HepG2 (cell line): Measurements from ENCODE around the gene TMEM198. TPM values are rescaled to one million over a fixed set of nuclear protein-coding genes. Genes with fewer than 3 reads are reported as not detected.

ENCODE experiments used
- CBX5 ChIP-seq: sonication (generic); formaldehyde crosslinking; IDR thresholded peaks from 2 replicates; pipeline ENCODE4 v1.4.0; 2020; ENCODE audit warnings: missing genetic modification reagents, borderline replicate concordance
- GATAD2A ChIP-seq: IDR thresholded peaks from 2 replicates; pipeline ENCODE4 v1.6.1; 2016
- HNRNPK ChIP-seq: fragments of 200-400 bp; formaldehyde crosslinking; IDR thresholded peaks from 2 replicates; pipeline ENCODE4 v1.6.1; 2018; ENCODE audit warnings: low read length, low read depth, moderate library complexity, mild to moderate bottlenecking; ENCODE audit not compliant: poor library complexity, severe bottlenecking
- MLXIP ChIP-seq: sonication (generic); formaldehyde crosslinking; IDR thresholded peaks from 2 replicates; pipeline ENCODE4 v1.9.0; 2021; ENCODE audit warnings: missing genetic modification reagents, borderline replicate concordance
- POLR2AphosphoS5 ChIP-seq: IDR thresholded peaks from 2 replicates; pipeline ENCODE4 v1.6.1; 2012; ENCODE audit warnings: low read depth, low read length
- SRF ChIP-seq: IDR thresholded peaks from 2 replicates; pipeline ENCODE4 v1.6.1; 2011; ENCODE audit warnings: mild to moderate bottlenecking, low read depth, low read length, moderate library complexity
- SRSF4 ChIP-seq: fragments of 200-400 bp; formaldehyde crosslinking; IDR thresholded peaks from one replicate; pipeline ENCODE4 v1.6.1; 2018; ENCODE audit warnings: mild to moderate bottlenecking, low read depth, low read length, moderate library complexity; ENCODE audit not compliant: poor library complexity, severe bottlenecking
- SRY ChIP-seq: sonication (generic); formaldehyde crosslinking; IDR thresholded peaks from 2 replicates; pipeline ENCODE4 v1.8.0; 2022; ENCODE audit warnings: mild to moderate bottlenecking, missing genetic modification reagents
- STAG1 ChIP-seq: sonication (generic); formaldehyde crosslinking; IDR thresholded peaks from 2 replicates; pipeline ENCODE4 v1.4.0; 2020; ENCODE audit warnings: missing genetic modification reagents
- ZBTB33 ChIP-seq: sonication (generic); formaldehyde crosslinking; IDR thresholded peaks from 2 replicates; pipeline ENCODE4 v1.4.0; 2020; ENCODE audit warnings: missing genetic modification reagents
- ZNF138 ChIP-seq: sonication (generic); formaldehyde crosslinking; IDR thresholded peaks from 2 replicates; pipeline ENCODE4 v1.5.0; 2020; ENCODE audit warnings: mild to moderate bottlenecking, low read depth, missing genetic modification reagents
- ZNF367 ChIP-seq: sonication (generic); formaldehyde crosslinking; IDR thresholded peaks from 2 replicates; pipeline ENCODE4 v1.4.0; 2020; ENCODE audit warnings: missing genetic modification reagents, borderline replicate concordance
- ZNF572 ChIP-seq: sonication (generic); formaldehyde crosslinking; IDR thresholded peaks from 2 replicates; pipeline ENCODE4 v1.5.1; 2020; ENCODE audit warnings: mild to moderate bottlenecking, missing genetic modification reagents
- polyA plus RNA-seq, 8 experiments: library from polyadenylated mRNA; depleted of rRNA in 3 of 8; stranded (reverse) in 7 of 8; unstranded in 1 of 8; fragments of >200 nt; fragmentation: Illumina TruSeq in 4 of 8; extraction: Trizol in 4 of 8; gene quantifications; 2 replicates each; pipeline versions ENCODE4 v1.2.1 to v1.2.3, GENCODE V29; 2011 to 2016; ENCODE audit warnings: low read depth in 4 of 8, missing spikeins in 1 of 8, mixed read lengths in 1 of 8; ENCODE audit not compliant: insufficient read depth in 1 of 8
- total RNA-seq, 5 experiments: library from RNA; depleted of rRNA; stranded (reverse); fragments of >200 nt; fragmentation: Illumina TruSeq; extraction: Trizol; gene quantifications; 2 replicates each; pipeline ENCODE4 v1.2.3, GENCODE V29; 2016; ENCODE audit warnings: low read depth in 1 of 5
- TF ChIP-seq, protein P1 (sequence below), 2 experiments: sonication (generic) in 1 of 2; formaldehyde crosslinking in 1 of 2; IDR thresholded peaks; 2 replicates each; pipeline versions ENCODE4 v1.4.0 to v1.6.1; 2018 to 2020; ENCODE audit warnings: missing genetic modification reagents in 2 of 2, borderline replicate concordance in 1 of 2, low read depth in 1 of 2, mild to moderate bottlenecking in 1 of 2, missing biosample characterization in 1 of 2
- TF ChIP-seq, protein P2 (sequence below): sonication (generic); formaldehyde crosslinking; IDR thresholded peaks from 2 replicates; pipeline ENCODE4 v1.8.1; 2023; ENCODE audit warnings: mild to moderate bottlenecking, missing genetic modification reagents
- TF ChIP-seq, protein P3 (sequence below): sonication (generic); formaldehyde crosslinking; IDR thresholded peaks from 2 replicates; pipeline ENCODE4 v1.8.0; 2023; ENCODE audit warnings: mild to moderate bottlenecking, missing genetic modification reagents
- TF ChIP-seq, protein P4 (sequence below): sonication (generic); formaldehyde crosslinking; IDR thresholded peaks from 2 replicates; pipeline ENCODE4 v1.4.0; 2020; ENCODE audit warnings: missing genetic modification reagents; ENCODE audit errors: not compliant biosample characterization

The TMEM198 gene
- total and polyA plus RNA-seq, 2 of the 13 experiments (the other 11 are each of a cell fraction or from before 2014, with no cell fraction given) = 17.3 to 23.5 TPM

GRCh38 chr2:219560037-219560892, 16.4 kb downstream of the TMEM198 start (continued):
- TF ChIP-seq, protein P1, sequence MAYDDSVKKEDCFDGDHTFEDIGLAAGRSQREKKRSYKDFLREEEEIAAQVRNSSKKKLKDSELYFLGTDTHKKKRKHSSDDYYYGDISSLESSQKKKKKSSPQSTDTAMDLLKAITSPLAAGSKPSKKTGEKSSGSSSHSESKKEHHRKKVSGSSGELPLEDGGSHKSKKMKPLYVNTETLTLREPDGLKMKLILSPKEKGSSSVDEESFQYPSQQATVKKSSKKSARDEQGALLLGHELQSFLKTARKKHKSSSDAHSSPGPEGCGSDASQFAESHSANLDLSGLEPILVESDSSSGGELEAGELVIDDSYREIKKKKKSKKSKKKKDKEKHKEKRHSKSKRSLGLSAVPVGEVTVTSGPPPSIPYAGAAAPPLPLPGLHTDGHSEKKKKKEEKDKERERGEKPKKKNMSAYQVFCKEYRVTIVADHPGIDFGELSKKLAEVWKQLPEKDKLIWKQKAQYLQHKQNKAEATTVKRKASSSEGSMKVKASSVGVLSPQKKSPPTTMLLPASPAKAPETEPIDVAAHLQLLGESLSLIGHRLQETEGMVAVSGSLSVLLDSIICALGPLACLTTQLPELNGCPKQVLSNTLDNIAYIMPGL (CRISPR knock-in tag; IDR thresholded peaks at IDR 0.05; ENCODE audit: borderline replicate concordance in 1 of 2, low read depth in 1 of 2) = no peak
- TF ChIP-seq GATAD2A (CRISPR knock-in tag) (no peak), CBX5 (CRISPR knock-in tag) (no peak), HNRNPK (no peak), SRF (peak; percentile 66; the same call in 1 of the 2 replicates), STAG1 (CRISPR knock-in tag) (peak; percentile 31; the same call in 1 of the 2 replicates), SRY (no peak), ZNF572 (CRISPR knock-in tag) (no peak), MLXIP (no peak), ZNF138 (CRISPR knock-in tag) (no peak), ZBTB33 (no peak), ZNF367 (CRISPR knock-in tag) (no peak), POLR2AphosphoS5 (peak; percentile 51; the same call in 1 of the 2 replicates), SRSF4 (no peak)
- TF ChIP-seq, protein P2, sequence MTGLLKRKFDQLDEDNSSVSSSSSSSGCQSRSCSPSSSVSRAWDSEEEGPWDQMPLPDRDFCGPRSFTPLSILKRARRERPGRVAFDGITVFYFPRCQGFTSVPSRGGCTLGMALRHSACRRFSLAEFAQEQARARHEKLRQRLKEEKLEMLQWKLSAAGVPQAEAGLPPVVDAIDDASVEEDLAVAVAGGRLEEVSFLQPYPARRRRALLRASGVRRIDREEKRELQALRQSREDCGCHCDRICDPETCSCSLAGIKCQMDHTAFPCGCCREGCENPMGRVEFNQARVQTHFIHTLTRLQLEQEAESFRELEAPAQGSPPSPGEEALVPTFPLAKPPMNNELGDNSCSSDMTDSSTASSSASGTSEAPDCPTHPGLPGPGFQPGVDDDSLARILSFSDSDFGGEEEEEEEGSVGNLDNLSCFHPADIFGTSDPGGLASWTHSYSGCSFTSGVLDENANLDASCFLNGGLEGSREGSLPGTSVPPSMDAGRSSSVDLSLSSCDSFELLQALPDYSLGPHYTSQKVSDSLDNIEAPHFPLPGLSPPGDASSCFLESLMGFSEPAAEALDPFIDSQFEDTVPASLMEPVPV = no peak
- TF ChIP-seq, protein P3, sequence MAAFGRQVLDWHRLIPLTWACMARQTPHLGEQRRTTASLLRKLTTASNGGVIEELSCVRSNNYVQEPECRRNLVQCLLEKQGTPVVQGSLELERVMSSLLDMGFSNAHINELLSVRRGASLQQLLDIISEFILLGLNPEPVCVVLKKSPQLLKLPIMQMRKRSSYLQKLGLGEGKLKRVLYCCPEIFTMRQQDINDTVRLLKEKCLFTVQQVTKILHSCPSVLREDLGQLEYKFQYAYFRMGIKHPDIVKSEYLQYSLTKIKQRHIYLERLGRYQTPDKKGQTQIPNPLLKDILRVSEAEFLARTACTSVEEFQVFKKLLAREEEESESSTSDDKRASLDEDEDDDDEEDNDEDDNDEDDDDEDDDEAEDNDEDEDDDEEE = no peak
- TF ChIP-seq, protein P4, sequence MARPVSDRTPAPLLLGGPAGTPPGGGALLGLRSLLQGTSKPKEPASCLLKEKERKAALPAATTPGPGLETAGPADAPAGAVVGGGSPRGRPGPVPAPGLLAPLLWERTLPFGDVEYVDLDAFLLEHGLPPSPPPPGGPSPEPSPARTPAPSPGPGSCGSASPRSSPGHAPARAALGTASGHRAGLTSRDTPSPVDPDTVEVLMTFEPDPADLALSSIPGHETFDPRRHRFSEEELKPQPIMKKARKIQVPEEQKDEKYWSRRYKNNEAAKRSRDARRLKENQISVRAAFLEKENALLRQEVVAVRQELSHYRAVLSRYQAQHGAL (CRISPR knock-in tag) = no peak
